ENCODE results near the gene F3.

Gene F3

DNA sequence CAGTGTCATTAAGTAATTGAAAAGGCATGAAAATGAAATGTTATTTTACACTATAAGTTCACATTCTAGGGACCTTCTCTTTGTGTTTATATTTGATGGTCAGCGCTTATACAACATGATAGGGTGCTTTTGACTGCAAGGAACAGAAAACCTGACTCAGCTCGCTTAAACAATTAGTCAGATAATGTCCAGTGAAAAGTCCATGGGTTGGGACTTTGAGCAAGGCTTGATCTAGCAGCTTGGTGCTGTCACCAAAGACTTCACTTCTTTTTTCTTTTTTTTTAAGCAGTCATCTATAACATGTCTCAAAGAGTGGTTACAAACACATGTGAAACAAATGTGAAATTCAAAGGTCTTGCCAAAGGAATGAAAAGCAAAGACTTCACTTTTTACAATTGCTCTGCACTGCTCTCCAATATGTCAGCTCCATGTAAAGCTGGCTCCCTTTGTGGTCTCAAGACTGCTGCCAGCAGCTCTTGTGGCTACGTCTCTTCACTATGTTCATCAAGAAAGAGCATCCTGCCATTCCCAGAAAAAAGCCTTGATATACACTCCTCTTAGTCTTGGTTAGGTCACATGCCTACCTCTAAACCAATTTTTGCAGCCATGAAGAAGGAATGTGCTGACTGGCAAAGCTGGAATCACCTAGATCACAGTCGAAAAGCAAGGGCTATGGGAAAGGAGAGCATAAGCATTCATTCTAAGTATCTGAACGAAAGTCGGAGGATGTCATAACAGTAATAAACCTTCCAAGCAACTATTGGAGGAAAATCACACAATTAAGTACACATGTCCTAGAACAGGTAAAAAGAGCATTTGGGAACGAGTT lies 15.2 kb downstream of the F3 start:
- DNase-seq, result no peak

- DNase-seq, result no peak
These were observed 17.0 kb downstream of the F3 start for GRCh38 chr1:94524531-94524930.

DNA sequence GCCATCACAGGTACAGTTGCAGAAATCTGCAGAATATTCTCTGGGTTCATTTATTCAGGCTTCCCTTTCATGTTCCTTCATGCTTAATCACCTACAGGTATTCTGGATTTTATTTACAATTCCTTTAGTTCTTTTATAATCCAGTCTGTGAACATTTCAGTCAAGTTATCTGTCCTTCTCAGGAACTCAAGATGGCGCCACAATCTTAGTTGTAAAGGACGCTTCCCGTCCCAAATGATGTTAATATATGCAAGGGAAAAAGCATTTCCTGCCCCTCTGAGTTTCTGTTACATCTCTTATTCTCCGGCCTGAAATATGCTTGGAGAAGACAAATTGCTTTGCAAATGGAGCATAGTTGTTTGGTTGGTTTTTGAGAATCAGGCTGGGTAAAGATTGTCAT lies 19.3 kb downstream of the F3 start:
- peak; percentile 49 for DNase-seq

GRCh38 chr1:94519351-94519750 lies 22.2 kb downstream of the F3 start:
- DNase-seq, result no peak

DNA sequence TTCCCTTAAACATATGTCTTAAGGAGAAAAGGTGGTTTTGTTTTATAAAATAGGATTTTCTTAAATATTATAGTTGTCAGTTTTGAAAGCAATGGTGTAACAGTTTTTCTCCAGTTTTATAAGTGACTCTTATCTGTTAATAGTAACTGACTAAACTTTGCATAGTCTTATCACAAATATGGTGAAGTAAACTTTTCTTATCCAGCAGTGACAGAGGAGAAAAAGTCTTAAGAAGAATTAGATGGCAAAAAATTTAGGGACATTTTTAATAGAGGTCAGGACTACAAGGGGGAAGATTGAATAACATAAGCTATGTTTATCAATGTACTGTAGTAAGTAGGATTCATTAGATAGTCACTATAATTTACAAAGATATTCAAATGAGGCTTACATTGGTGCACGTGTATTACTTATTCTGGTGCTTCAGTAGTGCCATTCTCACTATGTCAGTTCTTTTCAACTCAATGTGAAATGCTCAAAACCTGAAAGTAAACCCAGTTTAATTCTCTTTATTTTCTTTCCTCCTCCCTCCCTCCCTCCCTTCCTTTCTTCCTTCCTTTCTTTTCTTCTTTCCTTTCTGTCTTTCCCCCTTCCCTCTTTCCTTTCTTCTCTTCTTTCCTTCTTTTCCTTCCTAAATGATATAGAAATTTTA lies 26.1 kb downstream of the F3 start:
- DNase-seq, result no peak

DNA sequence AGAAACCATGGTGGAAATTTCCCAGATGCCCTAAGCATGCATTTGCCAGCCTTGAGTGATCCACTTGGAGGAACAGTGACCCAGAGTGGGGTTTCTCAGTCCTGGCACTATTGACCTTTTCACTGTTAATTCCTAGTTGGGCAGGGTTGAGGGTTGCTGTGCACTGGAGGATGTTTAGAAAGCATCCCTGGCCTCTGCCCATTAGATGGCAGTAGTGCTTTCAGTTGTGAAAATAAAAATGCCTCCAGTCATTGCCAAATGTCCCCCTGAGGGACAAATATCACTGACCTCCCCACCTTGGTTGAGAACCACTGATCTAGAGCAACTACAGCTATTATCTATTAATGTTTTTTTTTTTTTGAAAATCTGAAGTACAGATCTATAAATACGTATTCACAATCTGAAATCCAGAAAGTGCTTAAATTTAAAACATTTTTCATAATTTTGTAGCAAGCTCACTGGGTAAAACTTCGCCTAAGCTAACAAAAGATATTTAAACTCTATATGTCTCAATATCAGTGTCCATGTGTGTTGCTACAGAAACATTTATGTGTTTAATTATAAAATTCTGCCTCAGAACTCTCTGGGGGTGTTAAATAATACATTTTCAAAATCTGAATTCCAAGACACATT lies 27.3 kb downstream of the F3 start:
- no peak for DNase-seq

GRCh38 chr1:94512816-94513215 lies 28.7 kb downstream of the F3 start:
- DNase-seq, result no peak

DNA sequence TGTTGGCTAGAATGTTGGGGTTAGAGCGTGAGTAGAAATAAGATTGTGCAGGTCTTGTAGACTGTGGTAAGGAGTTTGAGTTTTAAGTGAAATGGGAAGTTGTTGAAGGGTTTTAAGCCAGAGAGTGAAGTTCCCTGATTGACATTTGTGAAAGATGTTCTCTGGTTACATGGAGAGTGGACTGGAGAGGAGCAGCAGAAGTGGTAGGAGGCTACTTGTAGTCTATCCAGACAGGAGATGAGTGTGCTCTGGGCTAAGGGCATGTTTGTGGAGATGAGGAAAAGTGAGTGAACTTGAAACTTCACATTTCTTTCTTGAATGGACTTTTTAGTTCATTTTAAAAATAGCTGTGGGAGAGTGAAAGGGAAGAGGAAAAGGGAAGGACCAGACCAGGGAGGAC lies 37.0 kb downstream of the F3 start:
- DNase-seq, result no peak

DNA sequence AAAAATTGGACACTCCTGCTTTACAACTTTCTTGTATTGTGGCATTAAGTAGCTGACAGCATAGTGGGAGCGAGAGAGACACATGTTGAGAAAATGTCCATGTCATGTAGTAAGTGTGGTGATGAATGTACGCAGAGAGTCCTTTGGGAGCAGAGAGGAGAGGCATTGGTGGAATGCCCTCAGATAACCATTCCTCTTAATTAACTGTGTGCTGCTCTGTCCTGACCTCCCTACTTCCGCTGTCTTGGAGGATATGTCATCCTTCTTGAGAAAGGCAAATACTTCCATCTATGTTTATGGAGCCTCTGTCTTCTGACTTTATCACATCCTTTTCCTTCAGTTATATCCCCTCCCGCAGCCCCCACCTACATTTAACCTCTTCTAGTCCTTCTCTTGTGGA lies 38.4 kb downstream of the F3 start:
- DNase-seq, result no peak

- no peak for DNase-seq
These were observed 39.6 kb downstream of the F3 start for GRCh38 chr1:94501935-94502334.

- DNase-seq, result no peak
These were observed 40.1 kb downstream of the F3 start for GRCh38 chr1:94501426-94501825.

- no peak for DNase-seq
These were observed 45.3 kb downstream of the F3 start for GRCh38 chr1:94496076-94496755.

DNA sequence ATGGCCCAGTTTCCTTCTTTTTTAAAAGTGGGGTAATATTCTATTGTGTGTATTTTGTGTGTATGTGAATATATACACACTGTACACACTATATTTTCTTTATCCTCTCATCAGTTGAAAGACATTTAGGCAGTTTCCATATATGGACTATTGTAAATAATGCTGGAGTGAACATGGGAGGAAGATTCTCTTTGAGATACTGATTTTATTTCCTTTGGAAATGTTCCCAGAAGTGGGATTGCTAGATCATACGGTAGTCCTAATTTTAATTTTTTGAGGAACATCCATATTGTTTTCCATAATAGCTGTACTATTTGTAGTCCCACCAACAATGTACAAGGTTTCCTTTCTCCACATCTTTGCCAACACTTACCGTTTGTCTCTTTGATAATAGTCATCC lies 51.0 kb downstream of the F3 start:
- no peak for DNase-seq

- DNase-seq, result no peak
These were observed 54.6 kb downstream of the F3 start for GRCh38 chr1:94486990-94487389.

DNA sequence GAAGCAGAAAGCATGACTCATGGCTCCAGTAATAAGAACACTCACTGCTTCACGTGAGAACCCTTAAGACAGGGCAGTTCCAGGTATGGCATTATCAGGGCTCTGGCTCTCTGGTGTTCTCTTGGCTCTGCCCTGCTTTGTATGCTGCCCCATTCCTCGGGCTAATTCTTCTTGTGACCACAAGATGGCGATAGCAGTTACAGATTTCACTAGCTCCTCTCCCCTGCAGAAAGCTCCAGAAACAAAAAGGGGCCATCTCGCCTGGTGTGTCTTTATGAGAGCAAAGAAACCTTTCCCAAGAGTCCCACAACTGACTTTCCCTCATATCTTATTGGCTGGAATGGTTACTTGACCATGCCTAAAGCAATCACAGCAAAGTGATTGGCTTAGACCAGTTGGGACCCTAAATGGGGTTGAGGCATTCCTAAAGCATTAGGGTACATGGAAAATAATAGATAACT lies 60.1 kb downstream of the F3 start:
- peak; percentile 35 for DNase-seq

GRCh38 chr1:94479682-94480081 lies 61.9 kb downstream of the F3 start:
- DNase-seq, result no peak

All from right hindlimb (tissue), 1 donor.